SK-N-SH (cell line): Measurements from ENCODE around the gene ROR2.

Experiments
- CHD2 ChIP-seq: fragments of 150-350 bp; IDR thresholded peaks from 2 replicates; pipeline ENCODE4 v1.6.1; 2018; ENCODE audit warnings: low read length; ENCODE audit not compliant: partially characterized antibody
- CTCF ChIP-seq: fragments of 200-600 bp; sonication (generic); IDR thresholded peaks from 2 replicates; pipeline ENCODE4 v1.6.1; 2017; ENCODE audit warnings: antibody characterized with exemption, mild to moderate bottlenecking, moderate library complexity
- EP300 ChIP-seq, 2 experiments: IDR thresholded peaks; 2 replicates each; pipeline versions ENCODE4 v1.4.0 to v1.6.1; 2012; ENCODE audit warnings: borderline replicate concordance in 1 of 2, low read depth in 1 of 2, low read length in 1 of 2
- EZH2phosphoT487 ChIP-seq: fragments of 200-600 bp; sonication (generic); IDR thresholded peaks from 2 replicates; pipeline ENCODE4 v1.6.1; 2017; ENCODE audit warnings: low read depth, mixed run types, mild to moderate bottlenecking, antibody characterized with exemption, moderate library complexity, borderline replicate concordance
- RAD21 ChIP-seq: IDR thresholded peaks from 2 replicates; pipeline ENCODE4 v1.6.1; 2012; ENCODE audit warnings: mild to moderate bottlenecking, low read length
- RCOR1 ChIP-seq: fragments of 150-350 bp; IDR thresholded peaks from 2 replicates; pipeline ENCODE4 v1.6.1; 2017; ENCODE audit warnings: antibody characterized with exemption, low read length
- REST ChIP-seq: IDR thresholded peaks from 2 replicates; pipeline ENCODE4 v1.6.1; 2012; ENCODE audit warnings: mild to moderate bottlenecking, low read depth, low read length, moderate library complexity
- YY1 ChIP-seq: IDR thresholded peaks from 2 replicates; pipeline ENCODE4 v1.4.0; 2012; ENCODE audit warnings: low read depth, mild to moderate bottlenecking

GRCh38 chr9:91991721-91992341, 41.8 kb upstream of the ROR2 start:
- TF ChIP-seq CTCF (no peak), RCOR1 (no peak), REST (no peak), EP300 (IDR thresholded peaks at IDR 0.05; ENCODE audit: borderline replicate concordance in 1 of 2, low read depth in 1 of 2, low read length in 1 of 2) (no peak), EZH2phosphoT487 (no peak), RAD21 (no peak), CHD2 (no peak), YY1 (no peak)
